Measurements from ENCODE around the gene TMEM236. TPM values are rescaled to one million over a fixed set of nuclear protein-coding genes. Genes with fewer than 3 reads are reported as not detected.

Gene TMEM236
- total and polyA plus RNA-seq, 7 donors, result 0.28 to 10.5 (median 1.8) TPM

GRCh38 chr10:17731331-17732020 lies 20.5 kb upstream of the TMEM236 start:
- intact Hi-C loops (cut with DNase I), result no loop called here

GRCh38 chr10:17733620-17734019 lies 18.4 kb upstream of the TMEM236 start:
- 96 to 97% methylated on average over 6 of the region's 6 CpGs for WGBS, 2 donors
- DNase-seq, result no peak
- peaks cover 0 to 9% (median 3%) of the 10 kb centered on the region in 4 donors for H3K4me1 ChIP-seq
- H3K4me3 ChIP-seq, result no peak overlapping the region
- H3K27ac ChIP-seq, result no peak overlapping the region
- intact Hi-C loops (cut with DNase I), result no loop called here
- TF ChIP-seq EP300 (IDR thresholded peaks at IDR 0.05), result no peak
- no peak for TF ChIP-seq CTCF (IDR thresholded peaks at IDR 0.05)
- no peak for TF ChIP-seq POLR2A (IDR thresholded peaks at IDR 0.05)
- TF ChIP-seq POLR2AphosphoS5 (IDR thresholded peaks at IDR 0.05), result no peak
- H3K36me3 ChIP-seq, result no peaks in the 10 kb centered on the region
- no peaks in the 10 kb centered on the region for H3K27me3 ChIP-seq
- no peaks in the 10 kb centered on the region for H3K9me3 ChIP-seq

More at GRCh38 chr10:17731331-17732020, 20.5 kb upstream of the TMEM236 start:
- H3K4me3 ChIP-seq, result no peak overlapping the region
- no peak for DNase-seq
- no peak overlapping the region for H3K27ac ChIP-seq
- TF ChIP-seq EP300 (IDR thresholded peaks at IDR 0.05), result no peak
- TF ChIP-seq CTCF (IDR thresholded peaks at IDR 0.05), result no peak
- TF ChIP-seq POLR2A (IDR thresholded peaks at IDR 0.05), result no peak
- TF ChIP-seq POLR2AphosphoS5 (IDR thresholded peaks at IDR 0.05), result no peak
- WGBS, 2 donors, result 11 to 66% methylated on average over 4 of the region's 4 CpGs
- no peaks in the 10 kb centered on the region for H3K36me3 ChIP-seq
- H3K27me3 ChIP-seq, result no peaks in the 10 kb centered on the region
- H3K4me1 ChIP-seq, result no peaks in the 10 kb centered on the region
- no peaks in the 10 kb centered on the region for H3K9me3 ChIP-seq

- peaks cover 0 to 9% (median 3%) of the 10 kb centered on the region in 4 donors for H3K4me1 ChIP-seq
- no peaks in the 10 kb centered on the region for H3K9me3 ChIP-seq
- H3K36me3 ChIP-seq, result no peaks in the 10 kb centered on the region
- H3K27ac ChIP-seq, result no peak overlapping the region
- intact Hi-C loops (cut with DNase I), result no loop called here
- no peak overlapping the region for H3K4me3 ChIP-seq
- no peaks in the 10 kb centered on the region for H3K27me3 ChIP-seq
- WGBS, 2 donors, result 89 to 94% methylated on average over 9 of the region's 9 CpGs
- TF ChIP-seq EP300 (IDR thresholded peaks at IDR 0.05) (no peak), POLR2AphosphoS5 (IDR thresholded peaks at IDR 0.05) (no peak), POLR2A (IDR thresholded peaks at IDR 0.05) (no peak), CTCF (IDR thresholded peaks at IDR 0.05) (no peak)
- no peak for DNase-seq
Measured at GRCh38 chr10:17734432-17735080, 17.4 kb upstream of the TMEM236 start.

GRCh38 chr10:17735166-17735941 lies 16.6 kb upstream of the TMEM236 start:
- Histone ChIP-seq H3K4me1 (peaks cover 0 to 9% (median 3%) of the 10 kb centered on the region in 4 donors), H3K27me3 (no peaks in the 10 kb centered on the region), H3K4me3 (no peak overlapping the region), H3K27ac (no peak overlapping the region), H3K36me3 (no peaks in the 10 kb centered on the region), H3K9me3 (no peaks in the 10 kb centered on the region)
- intact Hi-C loops (cut with DNase I), result no loop called here
- no peak for DNase-seq
- TF ChIP-seq CTCF (IDR thresholded peaks at IDR 0.05), result no peak
- no peak for TF ChIP-seq POLR2AphosphoS5 (IDR thresholded peaks at IDR 0.05)
- TF ChIP-seq POLR2A (IDR thresholded peaks at IDR 0.05), result no peak
- TF ChIP-seq EP300 (IDR thresholded peaks at IDR 0.05), result no peak
- 76 to 84% methylated on average over 15 of the region's 15 CpGs for WGBS, 2 donors

Data from sigmoid colon (tissue), 7 donors.